ENCODE measurements around the gene AATF.

The AATF gene

GRCh38 chr17:36928471-36929345 is 20.0 kb upstream of the AATF start:
- no peak overlapping the region for H3K4me3 ChIP-seq (ENCODE audit: low read depth, low read length)
- no peak for TF ChIP-seq CTCF (IDR thresholded peaks at IDR 0.05; ENCODE audit: low read depth, low read length)
- TF ChIP-seq MAX (IDR thresholded peaks at IDR 0.05; ENCODE audit: low read depth, low read length) = no peak
- TF ChIP-seq MYC (IDR thresholded peaks at IDR 0.05; ENCODE audit: low read depth, low read length) = no peak
- no peak for TF ChIP-seq POLR2A (IDR thresholded peaks at IDR 0.05; ENCODE audit: extremely low read depth, insufficient read length)

GRCh38 chr17:36929851-36930582 is 18.7 kb upstream of the AATF start:
- no peak for DNase-seq (ENCODE audit: low read depth)
- TF ChIP-seq MAX (IDR thresholded peaks at IDR 0.05; ENCODE audit: low read depth, low read length) = no peak
- TF ChIP-seq CTCF (IDR thresholded peaks at IDR 0.05; ENCODE audit: low read depth, low read length) = no peak
- no peak for TF ChIP-seq POLR2A (IDR thresholded peaks at IDR 0.05; ENCODE audit: extremely low read depth, insufficient read length)
- TF ChIP-seq MYC (IDR thresholded peaks at IDR 0.05; ENCODE audit: low read depth, low read length) = no peak
- no peak overlapping the region for H3K4me3 ChIP-seq (ENCODE audit: low read depth, low read length)

More at GRCh38 chr17:36928471-36929345, 20.0 kb upstream of the AATF start:
- no peak for DNase-seq (ENCODE audit: low read depth)

- H3K4me3 ChIP-seq (ENCODE audit: low read depth, low read length) = no peak overlapping the region
- TF ChIP-seq CTCF (IDR thresholded peaks at IDR 0.05; ENCODE audit: low read depth, low read length) = no peak
- TF ChIP-seq MAX (IDR thresholded peaks at IDR 0.05; ENCODE audit: low read depth, low read length) = no peak
- no peak for TF ChIP-seq MYC (IDR thresholded peaks at IDR 0.05; ENCODE audit: low read depth, low read length)
- TF ChIP-seq POLR2A (IDR thresholded peaks at IDR 0.05; ENCODE audit: extremely low read depth, insufficient read length) = no peak
Observed at GRCh38 chr17:36930583-36930900, 18.2 kb upstream of the AATF start.

GRCh38 chr17:36931096-36931696 is 17.6 kb upstream of the AATF start:
- H3K4me3 ChIP-seq (ENCODE audit: low read depth, low read length) = no peak overlapping the region
- DNase-seq (ENCODE audit: low read depth) = no peak
- TF ChIP-seq MYC (IDR thresholded peaks at IDR 0.05; ENCODE audit: low read depth, low read length) (no peak), POLR2A (IDR thresholded peaks at IDR 0.05; ENCODE audit: extremely low read depth, insufficient read length) (no peak), CTCF (IDR thresholded peaks at IDR 0.05; ENCODE audit: low read depth, low read length) (no peak), MAX (IDR thresholded peaks at IDR 0.05; ENCODE audit: low read depth, low read length) (no peak)

More at GRCh38 chr17:36930583-36930900, 18.2 kb upstream of the AATF start:
- no peak for DNase-seq (ENCODE audit: low read depth)

- no peak for TF ChIP-seq MYC (IDR thresholded peaks at IDR 0.05; ENCODE audit: low read depth, low read length)
- TF ChIP-seq POLR2A (IDR thresholded peaks at IDR 0.05; ENCODE audit: extremely low read depth, insufficient read length) = no peak
- TF ChIP-seq CTCF (IDR thresholded peaks at IDR 0.05; ENCODE audit: low read depth, low read length) = no peak
- no peak for TF ChIP-seq MAX (IDR thresholded peaks at IDR 0.05; ENCODE audit: low read depth, low read length)
- no peak overlapping the region for H3K4me3 ChIP-seq (ENCODE audit: low read depth, low read length)
- DNase-seq (ENCODE audit: low read depth) = no peak
Observed at GRCh38 chr17:36931697-36932382, 16.9 kb upstream of the AATF start.

Data from NB4 (cell line).